Activated CD4-positive, alpha-beta T cell treated with anti-CD3 and anti-CD28 coated beads for 36 hours (primary cell): ENCODE measurements around the gene HSPA12B. TPM values are rescaled to one million over a fixed set of nuclear protein-coding genes. Genes with fewer than 3 reads are reported as not detected.

Experiments used
- ATAC-seq: fragments of 200-7000 bp; cut with Tn5 transposase; one replicate; pipeline ENCODE4 v1.10.0; 2021; ENCODE audit warnings: mild to moderate bottlenecking, moderate library complexity
- CTCF ChIA-PET: fragments of 350-600 bp; sonication (Branson Sonifier 250); formaldehyde crosslinking; loops from one replicate; lab custom pipeline; 2021; ENCODE audit warnings: antibody characterized with exemption; lab: Charles Lee
- POLR2A ChIA-PET: fragments of 350-600 bp; sonication (Branson Sonifier 250); formaldehyde crosslinking; loops from one replicate; lab custom pipeline; 2021; ENCODE audit warnings: antibody characterized with exemption, inconsistent platforms; lab: Charles Lee
- DNase-seq: peaks from one replicate; pipeline ENCODE4 v3.0.0-alpha.2; 2020
- H3K27ac Mint-ChIP-seq: one replicate; pipeline ENCODE4 v1.8.0; 2021; ENCODE audit warnings: mixed read lengths
- H3K27me3 Mint-ChIP-seq: one replicate; pipeline ENCODE4 v1.8.0; 2021; ENCODE audit warnings: mixed read lengths
- H3K36me3 Mint-ChIP-seq: one replicate; pipeline ENCODE4 v1.8.0; 2021; ENCODE audit warnings: low read depth, mixed read lengths
- H3K4me1 Mint-ChIP-seq: one replicate; pipeline ENCODE4 v1.8.0; 2021; ENCODE audit warnings: mixed read lengths
- H3K4me3 Mint-ChIP-seq: one replicate; pipeline ENCODE4 v1.8.0; 2021; ENCODE audit warnings: mild to moderate bottlenecking, moderate library complexity, mixed read lengths
- H3K9me3 Mint-ChIP-seq: one replicate; pipeline ENCODE4 v1.8.0; 2021; ENCODE audit warnings: low read depth, mixed read lengths
- intact Hi-C, 2 experiments: fragments of 100-400 bp; cut with DNase I in 1 of 2; cut with micrococcal nuclease in 1 of 2; formaldehyde crosslinking; loops; one replicate each; pipeline versions ENCODE4 v1.14.2 to v1.15.1; 2022 to 2024; cut with DNase I, micrococcal nuclease
- total RNA-seq, 2 experiments: library from RNA; stranded (reverse); gene quantifications; one replicate each; pipeline ENCODE4 v1.2.3, GENCODE V29; 2021

Gene HSPA12B
- total RNA-seq, 2 experiments from 2014 or later, result not detected

DNA sequence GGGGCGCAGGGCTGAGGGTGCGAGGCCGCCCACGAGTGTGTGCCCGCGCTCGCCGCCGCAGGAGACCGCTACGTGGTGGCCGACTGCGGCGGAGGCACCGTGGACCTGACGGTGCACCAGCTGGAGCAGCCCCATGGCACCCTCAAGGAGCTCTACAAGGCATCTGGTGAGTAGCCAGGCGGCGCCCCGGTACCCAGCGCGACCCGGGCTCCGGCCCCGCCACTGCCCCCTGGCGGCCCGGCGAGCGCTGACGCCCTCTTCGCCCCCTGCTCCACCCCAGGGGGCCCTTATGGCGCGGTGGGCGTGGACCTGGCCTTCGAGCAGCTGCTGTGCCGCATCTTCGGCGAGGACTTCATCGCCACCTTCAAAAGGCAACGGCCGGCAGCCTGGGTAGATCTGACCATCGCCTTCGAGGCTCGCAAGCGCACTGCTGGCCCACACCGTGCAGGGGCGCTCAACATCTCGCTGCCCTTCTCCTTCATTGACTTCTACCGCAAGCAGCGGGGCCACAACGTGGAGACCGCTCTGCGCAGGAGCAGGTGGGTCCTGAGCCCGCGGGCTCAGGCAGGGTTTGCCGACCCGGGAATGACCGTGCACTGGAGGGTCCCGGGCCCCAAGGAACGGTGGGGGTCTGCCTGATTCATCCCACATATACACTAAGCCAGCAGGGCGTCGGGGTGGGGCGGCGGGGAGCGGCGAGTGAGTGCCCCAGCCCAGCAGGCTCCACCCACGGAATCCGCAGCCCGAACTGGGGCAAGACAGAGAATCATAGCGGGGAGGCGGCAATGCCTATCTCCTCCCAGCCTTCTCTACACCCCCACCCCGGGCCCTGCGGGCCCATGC lies 17.4 kb downstream of the HSPA12B start:
- Mint-ChIP-seq H3K4me3 (no peak overlapping the region), H3K36me3 (peaks cover 2% of the 10 kb centered on the region), H3K9me3 (no peaks in the 10 kb centered on the region), H3K27ac (no peak overlapping the region), H3K27me3 (peaks cover 3% of the 10 kb centered on the region), H3K4me1 (peaks cover 13% of the 10 kb centered on the region)
- intact Hi-C loops, result loop anchor here in 1 of 2 experiments (1.0 kb wide), 1 partner anchor 74 kb away; no protein-coding TSS in a partner anchor
- ATAC-seq (peak; percentile 45), DNase-seq (peak; percentile 69)
- POLR2A ChIA-PET, result interaction anchor here (0.5 kb wide), 1 partner anchor 9 kb away, joined by 4 read pairs; no protein-coding TSS in a partner anchor
- CTCF ChIA-PET, result interaction anchor here (0.7 to 1.7 kb wide), 6 partner anchors 10 to 439 kb away, joined by 3 to 6 read pairs (median 4); no protein-coding TSS in a partner anchor

DNA sequence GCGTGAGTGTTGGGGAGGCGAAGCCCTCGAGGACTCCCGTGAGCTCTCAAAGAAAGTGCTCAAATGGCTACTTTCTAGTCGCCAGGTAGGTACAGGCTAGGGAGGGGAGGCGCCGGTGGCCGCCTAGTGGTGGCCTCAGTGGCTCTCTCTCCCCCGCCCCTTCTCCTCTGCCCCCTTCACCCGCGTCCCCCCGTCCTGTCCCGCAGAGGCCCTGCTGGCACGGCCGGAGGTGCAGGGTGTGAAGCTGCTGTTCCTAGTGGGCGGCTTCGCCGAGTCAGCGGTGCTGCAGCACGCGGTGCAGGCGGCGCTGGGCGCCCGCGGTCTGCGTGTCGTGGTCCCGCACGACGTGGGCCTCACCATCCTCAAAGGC lies 18.8 kb downstream of the HSPA12B start:
- DNase-seq, result no peak
- no peak for ATAC-seq
- Mint-ChIP-seq H3K27me3 (peaks cover 3% of the 10 kb centered on the region), H3K36me3 (peaks cover 2% of the 10 kb centered on the region), H3K27ac (no peak overlapping the region), H3K9me3 (no peaks in the 10 kb centered on the region), H3K4me3 (no peak overlapping the region), H3K4me1 (peaks cover 7% of the 10 kb centered on the region)
- ChIA-PET POLR2A (interaction anchor here (0.6 kb wide), 1 partner anchor 1063 kb away, joined by 5 read pairs; no protein-coding TSS in a partner anchor), CTCF (interaction anchor here (0.6 to 3.2 kb wide), 8 partner anchors 17 to 120 kb away, joined by 3 to 18 read pairs (median 4); partner anchors contain the start of gene ADISSP)
- intact Hi-C loops, result no loop called here

DNA sequence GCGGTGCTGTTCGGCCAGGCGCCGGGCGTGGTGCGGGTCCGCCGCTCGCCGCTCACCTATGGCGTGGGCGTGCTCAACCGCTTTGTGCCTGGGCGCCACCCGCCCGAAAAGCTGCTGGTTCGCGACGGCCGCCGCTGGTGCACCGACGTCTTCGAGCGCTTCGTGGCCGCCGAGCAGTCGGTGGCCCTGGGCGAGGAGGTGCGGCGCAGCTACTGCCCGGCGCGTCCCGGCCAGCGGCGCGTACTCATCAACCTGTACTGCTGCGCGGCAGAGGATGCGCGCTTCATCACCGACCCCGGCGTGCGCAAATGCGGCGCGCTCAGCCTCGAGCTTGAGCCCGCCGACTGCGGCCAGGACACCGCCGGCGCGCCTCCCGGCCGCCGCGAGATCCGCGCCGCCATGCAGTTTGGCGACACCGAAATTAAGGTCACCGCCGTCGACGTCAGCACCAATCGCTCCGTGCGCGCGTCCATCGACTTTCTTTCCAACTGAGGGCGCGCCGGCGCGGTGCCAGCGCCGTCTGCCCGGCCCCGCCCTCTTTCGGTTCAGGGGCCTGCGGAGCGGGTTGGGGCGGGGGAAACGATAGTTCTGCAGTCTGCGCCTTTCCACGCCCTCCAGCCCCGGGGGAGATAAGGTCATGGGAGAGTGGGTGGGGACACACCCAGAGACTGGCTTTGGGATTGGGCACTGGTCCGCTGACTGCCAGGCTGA lies 19.3 kb downstream of the HSPA12B start:
- intact Hi-C loops, result loop anchor here (1.0 to 2.0 kb wide), 5 partner anchors 15 to 95 kb away; partner anchors contain the start of genes ADISSP (in 2 of the 2), AP5S1 (in 1 of the 2), CENPB (in 1 of the 2) and MAVS (in 1 of the 2)
- CTCF ChIA-PET, result interaction anchor here (0.8 to 3.2 kb wide), 6 partner anchors 16 to 103 kb away, joined by 3 to 18 read pairs (median 5); partner anchors contain the start of gene ADISSP
- H3K27ac Mint-ChIP-seq, result peak overlapping the region; percentile 51

DNA sequence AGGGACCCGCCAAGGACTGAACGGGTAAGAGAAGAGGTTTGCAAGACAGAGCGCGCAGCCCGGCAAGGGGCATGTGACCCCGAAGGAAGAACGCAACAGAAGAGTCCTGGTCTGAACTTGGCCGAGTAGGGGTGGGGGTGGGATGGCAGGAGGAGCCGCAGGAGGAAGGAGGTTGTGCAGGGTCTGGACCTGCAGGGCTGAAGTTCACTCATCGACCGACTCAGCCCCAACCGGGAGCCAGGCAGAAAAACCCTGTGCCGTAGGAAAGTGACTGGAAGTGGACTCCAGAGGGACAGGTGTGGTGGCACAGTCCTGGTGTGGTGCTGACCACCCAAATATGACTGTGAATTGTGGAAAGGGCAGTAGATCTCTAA lies 19.9 kb downstream of the HSPA12B start:
- intact Hi-C loops, result loop anchor here (1.0 to 2.0 kb wide), 5 partner anchors 14 to 94 kb away; partner anchors contain the start of genes ADISSP (in 2 of the 2), AP5S1 (in 1 of the 2), CENPB (in 1 of the 2) and MAVS (in 1 of the 2)
- Mint-ChIP-seq H3K4me1 (peaks cover 7% of the 10 kb centered on the region), H3K36me3 (peaks cover 5% of the 10 kb centered on the region), H3K27ac (peak overlapping the region; percentile 51), H3K4me3 (peak overlapping the region; percentile 64), H3K27me3 (peaks cover 3% of the 10 kb centered on the region), H3K9me3 (no peaks in the 10 kb centered on the region)
- ChIA-PET CTCF (interaction anchor here (0.8 to 3.2 kb wide), 5 partner anchors 11 to 333 kb away, joined by 3 to 18 read pairs (median 4); partner anchors contain the start of gene ADISSP), POLR2A (no interaction called here)
- DNase-seq (no peak), ATAC-seq (no peak)

More for the DNA sequence above, 19.3 kb downstream of the HSPA12B start:
- no peaks in the 10 kb centered on the region for H3K9me3 Mint-ChIP-seq
- H3K4me1 Mint-ChIP-seq, result peaks cover 7% of the 10 kb centered on the region
- ATAC-seq (peak; percentile 79), DNase-seq (peak; percentile 86)
- H3K4me3 Mint-ChIP-seq, result peak overlapping the region; percentile 64
- POLR2A ChIA-PET, result no interaction called here
- H3K27me3 Mint-ChIP-seq, result peaks cover 3% of the 10 kb centered on the region
- peaks cover 4% of the 10 kb centered on the region for H3K36me3 Mint-ChIP-seq

DNA sequence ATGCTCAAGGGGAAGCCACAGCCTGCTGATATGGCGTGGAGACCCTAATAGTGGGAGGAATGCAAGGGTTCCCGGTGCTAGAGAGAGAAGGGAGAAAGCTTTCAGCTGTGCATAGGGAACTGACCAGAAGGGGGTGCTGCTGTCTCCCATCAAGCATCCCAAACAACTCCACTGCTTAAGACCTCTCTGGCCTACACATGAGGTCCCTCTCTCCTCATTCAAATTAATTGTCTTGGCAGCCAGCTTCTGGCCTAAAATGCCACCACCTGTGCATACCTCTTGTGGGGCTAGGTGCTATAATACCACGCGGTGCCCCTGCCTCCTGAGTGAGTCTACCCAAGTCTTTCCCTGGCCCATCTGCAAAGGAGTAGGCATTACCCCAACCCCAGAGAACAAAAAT lies 20.6 kb downstream of the HSPA12B start:
- POLR2A ChIA-PET, result no interaction called here
- no peaks in the 10 kb centered on the region for H3K9me3 Mint-ChIP-seq
- H3K36me3 Mint-ChIP-seq, result peaks cover 11% of the 10 kb centered on the region

DNA sequence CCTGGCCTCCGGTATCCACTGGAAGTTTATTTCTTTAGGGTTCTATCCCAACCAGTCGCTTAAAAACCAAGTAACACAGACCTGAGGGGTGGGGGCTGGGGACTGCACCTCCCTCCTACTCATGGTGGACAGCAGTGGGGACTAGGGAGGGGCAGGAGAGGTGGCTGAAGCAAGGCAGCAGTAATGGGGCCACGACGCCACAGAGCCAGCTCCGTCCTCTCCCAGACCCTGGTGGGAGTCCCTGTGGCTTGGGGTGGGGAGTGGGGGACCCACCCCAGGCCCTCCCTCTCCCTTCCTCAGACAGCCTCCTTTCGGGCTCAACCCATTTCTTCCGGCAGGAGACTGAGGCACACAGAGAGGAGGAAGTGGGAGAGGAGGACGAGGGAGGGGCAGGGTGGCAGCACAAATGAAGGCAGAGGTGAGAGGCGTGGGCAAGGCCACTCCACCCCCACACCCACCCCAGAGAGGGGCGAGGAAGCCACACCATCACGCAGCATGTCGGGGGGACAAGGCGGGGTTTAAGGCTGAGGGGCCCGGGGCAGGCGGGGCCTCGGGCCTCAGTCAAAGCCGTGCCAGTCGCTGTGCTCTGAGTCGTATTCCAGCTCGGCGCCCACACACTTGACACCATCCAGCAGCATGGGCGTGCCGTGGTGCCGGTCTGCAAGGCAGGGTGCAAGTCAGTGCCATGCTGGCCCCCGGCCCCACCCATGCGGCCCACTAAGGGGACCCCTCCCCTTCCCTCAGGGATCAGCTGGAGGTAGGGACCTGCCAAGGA lies 21.2 kb downstream of the HSPA12B start:
- Mint-ChIP-seq H3K4me1 (peaks cover 7% of the 10 kb centered on the region), H3K36me3 (peaks cover 13% of the 10 kb centered on the region), H3K27ac (no peak overlapping the region), H3K4me3 (no peak overlapping the region), H3K9me3 (no peaks in the 10 kb centered on the region), H3K27me3 (peaks cover 3% of the 10 kb centered on the region)
- ATAC-seq, result no peak
- ChIA-PET CTCF (interaction anchor here (0.6 to 3.2 kb wide), 6 partner anchors 9 to 332 kb away, joined by 3 to 18 read pairs (median 4); partner anchors contain the start of gene ADISSP), POLR2A (no interaction called here)
- no peak for DNase-seq
- intact Hi-C loops, result loop anchor here (1.0 to 2.0 kb wide), 4 partner anchors 13 to 102 kb away; partner anchors contain the start of genes ADISSP (in 1 of the 2), CENPB (in 1 of the 2) and MAVS (in 1 of the 2)

More for the DNA sequence above, 20.6 kb downstream of the HSPA12B start:
- ATAC-seq (peak; percentile 61), DNase-seq (peak; percentile 78)
- CTCF ChIA-PET, result interaction anchor here (0.8 to 3.2 kb wide), 6 partner anchors 11 to 332 kb away, joined by 3 to 18 read pairs (median 4); partner anchors contain the start of gene ADISSP
- Mint-ChIP-seq H3K4me1 (peaks cover 7% of the 10 kb centered on the region), H3K27me3 (peaks cover 3% of the 10 kb centered on the region), H3K4me3 (no peak overlapping the region), H3K27ac (no peak overlapping the region)
- intact Hi-C loops, result loop anchor here (1.0 to 2.0 kb wide), 4 partner anchors 14 to 102 kb away; partner anchors contain the start of genes ADISSP (in 1 of the 2), CENPB (in 1 of the 2) and MAVS (in 1 of the 2)

DNA sequence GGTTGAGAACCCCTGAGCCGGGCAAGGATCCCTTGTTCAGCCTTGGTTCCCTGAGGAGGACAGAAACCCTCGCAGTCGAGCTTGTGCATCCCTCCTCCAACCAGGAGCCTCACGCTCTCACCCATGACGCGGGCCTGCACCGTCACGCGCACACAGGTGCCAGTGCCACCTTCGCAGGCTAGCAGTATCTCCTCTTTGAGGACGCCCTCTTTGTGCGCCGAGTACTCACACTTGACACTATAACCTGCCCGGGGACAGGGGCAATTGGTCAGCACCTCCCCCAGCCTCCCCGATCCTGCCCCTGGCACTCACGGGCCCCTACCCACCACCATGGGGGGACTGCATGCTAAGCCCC lies 21.8 kb downstream of the HSPA12B start:
- no peak for ATAC-seq
- peaks cover 13% of the 10 kb centered on the region for H3K36me3 Mint-ChIP-seq
- no peak for DNase-seq
- CTCF ChIA-PET, result interaction anchor here (0.9 to 1.4 kb wide), 4 partner anchors 9 to 330 kb away, joined by 3 to 4 read pairs (median 4); no protein-coding TSS in a partner anchor
- H3K27ac Mint-ChIP-seq, result no peak overlapping the region
- H3K9me3 Mint-ChIP-seq, result no peaks in the 10 kb centered on the region
- no peak overlapping the region for H3K4me3 Mint-ChIP-seq
- POLR2A ChIA-PET, result no interaction called here
- peaks cover 3% of the 10 kb centered on the region for H3K27me3 Mint-ChIP-seq
- peaks cover 7% of the 10 kb centered on the region for H3K4me1 Mint-ChIP-seq
- intact Hi-C loops, result no loop called here

DNA sequence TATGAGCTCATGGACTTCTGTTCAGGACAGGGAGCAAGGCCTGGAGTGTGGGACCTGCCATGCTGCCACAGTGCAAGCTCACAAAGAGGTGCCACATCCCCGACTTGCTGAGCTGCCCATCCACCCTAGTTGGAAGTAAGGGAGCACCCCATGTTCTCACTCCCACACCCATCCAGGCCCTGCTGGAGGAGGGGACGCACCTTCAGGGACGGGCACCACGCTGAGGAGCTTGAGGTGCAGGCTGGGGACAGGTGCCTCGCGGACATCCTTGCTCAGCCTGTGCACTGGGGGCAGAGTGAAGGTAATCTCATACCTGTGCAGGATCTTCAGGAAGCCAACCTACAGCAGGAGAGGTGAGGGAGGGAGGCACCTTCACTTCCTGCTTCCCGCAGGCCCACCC lies 22.8 kb downstream of the HSPA12B start:
- no peak for DNase-seq
- no peak for ATAC-seq
- POLR2A ChIA-PET, result interaction anchor here (0.7 kb wide), 1 partner anchor 10 kb away, joined by 4 read pairs; no protein-coding TSS in a partner anchor
- Mint-ChIP-seq H3K4me3 (no peak overlapping the region), H3K27me3 (peaks cover 3% of the 10 kb centered on the region), H3K27ac (no peak overlapping the region), H3K9me3 (no peaks in the 10 kb centered on the region), H3K36me3 (peaks cover 13% of the 10 kb centered on the region), H3K4me1 (peaks cover 7% of the 10 kb centered on the region)
- CTCF ChIA-PET, result interaction anchor here (0.5 to 1.4 kb wide), 6 partner anchors 12 to 329 kb away, joined by 3 to 5 read pairs (median 3); partner anchors contain the start of gene SPEF1
- intact Hi-C loops, result no loop called here

DNA sequence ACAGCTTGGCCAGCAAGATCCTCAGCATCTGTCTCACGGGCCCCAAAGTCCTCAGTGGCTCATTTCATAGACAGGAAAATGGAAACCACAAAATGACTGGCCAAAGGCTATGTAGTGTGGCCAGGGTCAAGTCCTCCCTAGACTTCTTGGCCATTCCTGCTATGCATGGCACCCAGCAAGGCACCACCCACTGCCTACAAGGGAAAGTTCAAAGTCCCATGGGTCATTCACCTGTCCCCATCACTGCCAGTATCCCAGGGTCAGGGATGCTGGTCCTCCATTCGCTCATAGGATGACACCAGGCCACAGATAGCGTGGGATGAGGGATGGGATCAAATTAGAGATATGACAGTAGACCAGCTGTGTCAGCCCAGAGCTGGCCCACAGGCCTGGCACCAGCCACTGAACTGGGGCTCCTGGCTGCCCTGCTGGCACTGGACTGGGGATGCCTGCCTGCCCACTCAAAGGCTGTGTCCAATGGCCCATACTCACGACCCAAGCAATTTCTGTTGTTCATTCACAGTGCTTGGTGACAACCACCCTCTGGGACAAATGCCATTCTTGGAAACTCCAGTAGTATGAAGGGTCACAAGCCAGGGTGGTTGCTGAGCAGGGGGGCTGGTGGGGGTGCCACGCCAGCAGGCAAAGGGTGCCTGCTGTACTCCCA lies 23.5 kb downstream of the HSPA12B start:
- Mint-ChIP-seq H3K4me1 (peaks cover 7% of the 10 kb centered on the region), H3K36me3 (peaks cover 13% of the 10 kb centered on the region), H3K27ac (no peak overlapping the region), H3K9me3 (no peaks in the 10 kb centered on the region), H3K27me3 (peaks cover under 1% of the 10 kb centered on the region), H3K4me3 (no peak overlapping the region)
- no peak for ATAC-seq
- ChIA-PET CTCF (interaction anchor here (0.6 to 1.1 kb wide), 3 partner anchors 12 to 100 kb away, joined by 3 to 5 read pairs (median 3); no protein-coding TSS in a partner anchor), POLR2A (no interaction called here)
- intact Hi-C loops, result no loop called here
- no peak for DNase-seq
